Lower leg skin (tissue), 3 donors: Measurements from ENCODE around the gene CORO2A.

Experiments
- POLR2A ChIP-seq, 2 donors: fragments of 450-650 bp; IDR thresholded peaks; one replicate each; pipeline ENCODE4 v1.6.1; 2016 to 2017; ENCODE audit warnings: antibody characterized with exemption in 2 of 2, mild to moderate bottlenecking in 1 of 2, moderate library complexity in 1 of 2
- TF ChIP-seq, protein P1 (sequence below), 3 donors: fragments of 450-650 bp; IDR thresholded peaks; one replicate each; pipeline ENCODE4 v1.5.1; 2016; ENCODE audit warnings: antibody characterized with exemption in 3 of 3, mild to moderate bottlenecking in 3 of 3, moderate library complexity in 2 of 3

GRCh38 chr9:98175028-98175569 is 17.3 kb downstream of the CORO2A start:
- TF ChIP-seq, protein P1, sequence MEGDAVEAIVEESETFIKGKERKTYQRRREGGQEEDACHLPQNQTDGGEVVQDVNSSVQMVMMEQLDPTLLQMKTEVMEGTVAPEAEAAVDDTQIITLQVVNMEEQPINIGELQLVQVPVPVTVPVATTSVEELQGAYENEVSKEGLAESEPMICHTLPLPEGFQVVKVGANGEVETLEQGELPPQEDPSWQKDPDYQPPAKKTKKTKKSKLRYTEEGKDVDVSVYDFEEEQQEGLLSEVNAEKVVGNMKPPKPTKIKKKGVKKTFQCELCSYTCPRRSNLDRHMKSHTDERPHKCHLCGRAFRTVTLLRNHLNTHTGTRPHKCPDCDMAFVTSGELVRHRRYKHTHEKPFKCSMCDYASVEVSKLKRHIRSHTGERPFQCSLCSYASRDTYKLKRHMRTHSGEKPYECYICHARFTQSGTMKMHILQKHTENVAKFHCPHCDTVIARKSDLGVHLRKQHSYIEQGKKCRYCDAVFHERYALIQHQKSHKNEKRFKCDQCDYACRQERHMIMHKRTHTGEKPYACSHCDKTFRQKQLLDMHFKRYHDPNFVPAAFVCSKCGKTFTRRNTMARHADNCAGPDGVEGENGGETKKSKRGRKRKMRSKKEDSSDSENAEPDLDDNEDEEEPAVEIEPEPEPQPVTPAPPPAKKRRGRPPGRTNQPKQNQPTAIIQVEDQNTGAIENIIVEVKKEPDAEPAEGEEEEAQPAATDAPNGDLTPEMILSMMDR (IDR thresholded peaks at IDR 0.05): no peak
- TF ChIP-seq POLR2A (IDR thresholded peaks at IDR 0.05): no peak
